ENCODE results near the gene HTR6. TPM values are rescaled to one million over a fixed set of nuclear protein-coding genes. Genes with fewer than 3 reads are reported as not detected.

HTR6 gene
- polyA plus RNA-seq, 1 donor (not counting 4 experiments of a cell fraction or from before 2014, with no cell fraction given): not detected

DNA sequence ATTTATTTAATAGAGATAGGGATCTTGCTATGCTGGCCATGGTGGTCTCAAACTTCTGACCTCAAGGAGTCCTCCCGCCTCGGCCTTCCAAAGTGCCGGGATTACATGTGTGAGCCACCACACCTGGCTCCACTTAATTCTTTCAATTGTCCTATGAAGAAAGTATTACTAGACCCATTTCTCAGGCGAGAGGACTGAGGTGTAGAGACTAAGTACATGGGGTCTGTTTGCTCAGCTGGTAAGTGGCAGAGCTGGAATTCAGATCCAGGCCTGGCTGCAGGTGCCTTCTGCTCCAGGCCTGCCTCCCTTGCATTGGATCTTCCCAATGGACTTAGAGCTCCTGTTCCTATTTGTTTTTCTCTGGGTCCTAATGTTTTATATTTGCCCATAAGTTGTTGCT is 55.5 kb downstream of the HTR6 start:
- Histone ChIP-seq H2AFZ (ENCODE audit: control insufficient read depth, low read length) (no peak overlapping the region), H3K9me3 (ENCODE audit: control insufficient read depth, low read depth, low read length) (no peaks in the 10 kb centered on the region), H3K4me2 (ENCODE audit: control insufficient read depth, extremely low read depth, insufficient read depth, low read depth, low read length) (no peak overlapping the region), H4K20me1 (ENCODE audit: control insufficient read depth, extremely low read depth, insufficient read depth, low read length) (no peaks in the 10 kb centered on the region), H3K4me3 (ENCODE audit: control insufficient read depth in 2 of 3, extremely low read depth in 1 of 3, insufficient read depth in 2 of 3, low read depth in 1 of 3, low read length in 3 of 3) (no peak overlapping the region), H3K27ac (ENCODE audit: control insufficient read depth, insufficient read depth, low read length) (no peak overlapping the region), H3K9me1 (ENCODE audit: control insufficient read depth, extremely low read depth, insufficient read depth, low read length) (no peaks in the 10 kb centered on the region), H3K36me3 (ENCODE audit: control insufficient read depth in 2 of 2, extremely low read depth in 1 of 2, insufficient read depth in 2 of 2, low read length in 2 of 2) (no peaks in the 10 kb centered on the region), H3K9ac (ENCODE audit: control insufficient read depth, extremely low read depth, insufficient read depth, low read length) (no peak overlapping the region), H3K27me3 (ENCODE audit: control insufficient read depth, extremely low read depth, insufficient read depth, low read length) (no peaks in the 10 kb centered on the region), H3K79me2 (ENCODE audit: control insufficient read depth, insufficient read depth, low read length) (no peaks in the 10 kb centered on the region), H3K4me1 (ENCODE audit: control insufficient read depth, extremely low read depth, insufficient read depth, low read length) (no peaks in the 10 kb centered on the region)
- TF ChIP-seq EZH2 (IDR thresholded peaks at IDR 0.05; ENCODE audit: low read length): no peak
- TF ChIP-seq, protein P1, sequence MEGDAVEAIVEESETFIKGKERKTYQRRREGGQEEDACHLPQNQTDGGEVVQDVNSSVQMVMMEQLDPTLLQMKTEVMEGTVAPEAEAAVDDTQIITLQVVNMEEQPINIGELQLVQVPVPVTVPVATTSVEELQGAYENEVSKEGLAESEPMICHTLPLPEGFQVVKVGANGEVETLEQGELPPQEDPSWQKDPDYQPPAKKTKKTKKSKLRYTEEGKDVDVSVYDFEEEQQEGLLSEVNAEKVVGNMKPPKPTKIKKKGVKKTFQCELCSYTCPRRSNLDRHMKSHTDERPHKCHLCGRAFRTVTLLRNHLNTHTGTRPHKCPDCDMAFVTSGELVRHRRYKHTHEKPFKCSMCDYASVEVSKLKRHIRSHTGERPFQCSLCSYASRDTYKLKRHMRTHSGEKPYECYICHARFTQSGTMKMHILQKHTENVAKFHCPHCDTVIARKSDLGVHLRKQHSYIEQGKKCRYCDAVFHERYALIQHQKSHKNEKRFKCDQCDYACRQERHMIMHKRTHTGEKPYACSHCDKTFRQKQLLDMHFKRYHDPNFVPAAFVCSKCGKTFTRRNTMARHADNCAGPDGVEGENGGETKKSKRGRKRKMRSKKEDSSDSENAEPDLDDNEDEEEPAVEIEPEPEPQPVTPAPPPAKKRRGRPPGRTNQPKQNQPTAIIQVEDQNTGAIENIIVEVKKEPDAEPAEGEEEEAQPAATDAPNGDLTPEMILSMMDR (optimal IDR thresholded peaks at IDR 0.05 in 1 of 3, IDR thresholded peaks at IDR 0.05 in 1 of 3, conservative IDR thresholded peaks at IDR 0.05 in 1 of 3; ENCODE audit: extremely low read depth in 1 of 3, insufficient read depth in 2 of 3, low read length in 3 of 3): no peak
- no peak for FAIRE-seq
- dilution Hi-C loops (cut with MboI; ENCODE audit: extremely low pct_ligation_motif_present, low sequenced_read_pairs): no loop called here
- no peak for DNase-seq (ENCODE audit: low read depth, low spot score)

DNA sequence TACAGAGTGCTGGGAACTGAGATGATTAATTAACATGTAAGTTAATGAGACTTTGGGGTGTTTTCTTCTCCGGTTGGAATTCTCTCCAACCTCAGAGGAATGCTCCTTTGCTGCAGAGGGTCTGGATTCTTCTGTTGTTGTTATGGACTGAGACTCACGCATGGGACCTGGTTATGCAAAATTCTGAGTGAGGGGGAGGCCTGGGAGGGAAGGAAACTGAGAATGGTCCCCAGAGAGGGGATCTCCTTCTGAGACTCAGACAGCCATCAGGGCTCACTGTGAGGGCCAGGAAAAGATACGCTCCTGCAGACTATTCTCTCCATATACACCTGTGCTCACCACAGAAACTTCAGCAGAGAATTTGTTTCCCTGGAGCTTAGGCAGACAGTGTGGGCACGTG is 56.3 kb downstream of the HTR6 start:
- no peaks in the 10 kb centered on the region for H3K9me3 ChIP-seq (ENCODE audit: control insufficient read depth, low read depth, low read length)
- no peak overlapping the region for H3K4me3 ChIP-seq (ENCODE audit: control insufficient read depth in 2 of 3, extremely low read depth in 1 of 3, insufficient read depth in 2 of 3, low read depth in 1 of 3, low read length in 3 of 3)
- no peak overlapping the region for H3K4me2 ChIP-seq (ENCODE audit: control insufficient read depth, extremely low read depth, insufficient read depth, low read depth, low read length)
- no peaks in the 10 kb centered on the region for H3K36me3 ChIP-seq (ENCODE audit: control insufficient read depth in 2 of 2, extremely low read depth in 1 of 2, insufficient read depth in 2 of 2, low read length in 2 of 2)
- TF ChIP-seq, protein P1 (optimal IDR thresholded peaks at IDR 0.05 in 1 of 3, IDR thresholded peaks at IDR 0.05 in 1 of 3, conservative IDR thresholded peaks at IDR 0.05 in 1 of 3; ENCODE audit: extremely low read depth in 1 of 3, insufficient read depth in 2 of 3, low read length in 3 of 3): no peak
- TF ChIP-seq EZH2 (IDR thresholded peaks at IDR 0.05; ENCODE audit: low read length): no peak
- no peaks in the 10 kb centered on the region for H4K20me1 ChIP-seq (ENCODE audit: control insufficient read depth, extremely low read depth, insufficient read depth, low read length)
- H3K9ac ChIP-seq (ENCODE audit: control insufficient read depth, extremely low read depth, insufficient read depth, low read length): no peak overlapping the region
- DNase-seq (ENCODE audit: low read depth, low spot score) (no peak), FAIRE-seq (no peak)
- no peak overlapping the region for H3K27ac ChIP-seq (ENCODE audit: control insufficient read depth, insufficient read depth, low read length)
- no peak overlapping the region for H2AFZ ChIP-seq (ENCODE audit: control insufficient read depth, low read length)
- no peaks in the 10 kb centered on the region for H3K79me2 ChIP-seq (ENCODE audit: control insufficient read depth, insufficient read depth, low read length)
- H3K4me1 ChIP-seq (ENCODE audit: control insufficient read depth, extremely low read depth, insufficient read depth, low read length): no peaks in the 10 kb centered on the region
- dilution Hi-C loops (cut with MboI; ENCODE audit: extremely low pct_ligation_motif_present, low sequenced_read_pairs): no loop called here
- no peaks in the 10 kb centered on the region for H3K27me3 ChIP-seq (ENCODE audit: control insufficient read depth, extremely low read depth, insufficient read depth, low read length)
- H3K9me1 ChIP-seq (ENCODE audit: control insufficient read depth, extremely low read depth, insufficient read depth, low read length): no peaks in the 10 kb centered on the region

All from keratinocyte (primary cell).